GM13977 (cell line): ENCODE data around the gene EMC10.

ENCODE experiments used
- DNase-seq: peaks from one replicate; pipeline ENCODE4 v3.0.0; 2012; ENCODE audit warnings: low spot score
- in situ Hi-C: fragments of 300-500 bp; cut with MboI; formaldehyde crosslinking; loops from one replicate; pipeline ENCODE4 v1.12.0; 2022; ENCODE audit warnings: low sequenced_read_pairs, low pct_unique_long_range_greater_than_20kb, mixed read lengths, inconsistent platforms; ENCODE audit not compliant: unreplicated experiment
- TF ChIP-seq, protein P1 (sequence below): IDR thresholded peaks from 2 replicates; pipeline ENCODE4 v1.5.1; 2012; ENCODE audit warnings: mild to moderate bottlenecking, control low read depth; ENCODE audit not compliant: insufficient read depth; ENCODE audit errors: extremely low read depth, missing control alignments

Gene EMC10

DNA sequence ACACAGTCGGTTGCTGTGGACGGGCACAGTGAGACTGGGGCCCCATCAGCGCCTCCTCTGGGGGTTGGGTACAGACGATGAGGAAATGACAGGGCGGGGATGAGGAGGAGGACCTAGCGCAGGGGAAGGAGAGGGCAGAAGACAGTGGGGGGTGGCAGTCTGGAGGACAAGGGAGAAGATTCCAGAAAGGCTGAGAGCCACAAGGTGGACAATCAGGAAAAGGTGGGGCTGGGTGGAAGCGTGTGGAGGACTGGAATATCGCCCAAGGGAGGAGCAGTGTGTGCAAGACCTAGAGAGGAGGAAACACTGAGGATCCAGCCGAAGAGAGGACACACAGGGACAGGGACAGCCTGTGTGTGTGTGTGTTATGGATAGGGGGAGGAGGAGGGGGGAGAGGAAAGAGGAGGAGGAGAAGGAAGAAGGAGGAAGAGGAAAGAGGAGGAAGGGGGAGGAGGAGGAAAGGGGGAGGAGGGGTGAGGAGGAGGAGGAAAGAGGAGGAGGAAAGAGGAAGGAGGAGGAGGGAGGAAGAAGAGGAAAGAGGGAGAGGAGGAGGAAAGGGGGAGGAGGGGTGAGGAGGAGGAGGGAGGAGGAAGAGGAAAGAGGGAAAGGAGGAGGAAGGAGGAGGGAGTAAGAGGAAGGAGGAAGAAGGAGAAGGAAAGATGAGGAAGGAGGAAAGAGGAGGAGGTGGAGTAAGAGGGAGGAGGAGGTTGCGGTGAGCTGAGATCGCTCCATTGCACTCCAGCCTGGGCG, 16.2 kb downstream of the EMC10 start:
- TF ChIP-seq, protein P1, sequence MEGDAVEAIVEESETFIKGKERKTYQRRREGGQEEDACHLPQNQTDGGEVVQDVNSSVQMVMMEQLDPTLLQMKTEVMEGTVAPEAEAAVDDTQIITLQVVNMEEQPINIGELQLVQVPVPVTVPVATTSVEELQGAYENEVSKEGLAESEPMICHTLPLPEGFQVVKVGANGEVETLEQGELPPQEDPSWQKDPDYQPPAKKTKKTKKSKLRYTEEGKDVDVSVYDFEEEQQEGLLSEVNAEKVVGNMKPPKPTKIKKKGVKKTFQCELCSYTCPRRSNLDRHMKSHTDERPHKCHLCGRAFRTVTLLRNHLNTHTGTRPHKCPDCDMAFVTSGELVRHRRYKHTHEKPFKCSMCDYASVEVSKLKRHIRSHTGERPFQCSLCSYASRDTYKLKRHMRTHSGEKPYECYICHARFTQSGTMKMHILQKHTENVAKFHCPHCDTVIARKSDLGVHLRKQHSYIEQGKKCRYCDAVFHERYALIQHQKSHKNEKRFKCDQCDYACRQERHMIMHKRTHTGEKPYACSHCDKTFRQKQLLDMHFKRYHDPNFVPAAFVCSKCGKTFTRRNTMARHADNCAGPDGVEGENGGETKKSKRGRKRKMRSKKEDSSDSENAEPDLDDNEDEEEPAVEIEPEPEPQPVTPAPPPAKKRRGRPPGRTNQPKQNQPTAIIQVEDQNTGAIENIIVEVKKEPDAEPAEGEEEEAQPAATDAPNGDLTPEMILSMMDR: no peak
- no peak for DNase-seq
- in situ Hi-C loops: no loop called here

DNA sequence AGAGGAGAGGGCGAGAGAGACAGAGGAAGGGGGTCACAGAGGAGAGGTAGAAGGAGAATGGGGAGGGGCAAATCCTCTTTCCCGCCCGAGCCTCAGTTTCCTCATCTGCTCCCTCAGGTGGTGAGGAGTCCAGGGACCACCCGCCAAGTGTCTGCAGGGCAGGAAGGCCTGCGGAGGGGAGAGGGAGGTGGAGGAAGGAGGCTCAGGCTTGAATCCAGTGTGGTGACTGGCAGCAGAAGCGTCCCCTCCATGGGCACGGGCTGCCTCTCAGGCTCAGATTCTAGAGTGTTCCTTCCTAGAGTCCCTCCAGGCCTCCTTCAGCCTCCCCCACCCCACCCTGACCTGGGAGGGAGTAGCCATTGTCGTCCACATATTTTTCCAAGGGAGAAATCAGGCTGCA, 16.9 kb downstream of the EMC10 start:
- in situ Hi-C loops: no loop called here
- TF ChIP-seq, protein P1: no peak
- DNase-seq: no peak

DNA sequence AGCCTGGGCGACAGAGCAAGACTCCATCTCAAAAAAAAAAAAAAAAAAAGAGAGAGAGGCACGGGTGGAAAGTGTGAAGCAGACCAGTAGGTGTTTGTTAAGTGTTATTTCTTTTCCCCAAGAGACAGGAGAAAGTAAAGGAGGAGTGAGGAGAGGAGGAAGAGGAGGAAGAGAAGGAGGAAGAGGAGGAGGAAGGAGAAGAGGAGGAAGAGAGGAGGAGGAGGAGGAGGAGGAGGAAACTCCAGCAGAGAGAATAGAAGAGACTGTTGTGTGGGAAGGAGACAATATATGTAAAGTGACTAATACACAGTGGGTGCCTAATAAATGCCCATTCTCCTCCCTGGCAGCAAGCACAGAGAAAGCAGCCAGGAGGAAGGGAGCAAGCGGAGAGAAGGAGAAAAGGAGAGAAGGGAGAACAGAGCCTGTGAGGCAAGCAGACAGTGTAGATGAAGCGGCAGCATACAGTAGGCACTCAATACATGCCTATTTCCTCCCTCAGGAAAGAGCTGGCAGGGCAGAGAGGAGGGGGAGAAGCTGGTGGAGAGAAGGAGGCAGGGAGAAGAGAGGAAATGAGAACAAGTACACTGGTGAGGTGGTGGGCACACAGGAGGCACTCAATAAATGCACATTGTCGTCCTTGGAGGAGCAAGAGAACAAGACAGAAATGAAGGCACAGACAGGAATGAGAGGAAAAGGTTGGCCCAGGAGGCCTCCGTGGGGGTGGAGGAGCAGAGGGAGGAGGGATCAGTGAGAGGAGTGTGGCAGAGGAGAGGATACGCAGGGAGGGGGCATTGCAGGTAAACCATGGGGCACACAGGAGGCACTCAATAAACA, 18.1 kb downstream of the EMC10 start:
- DNase-seq: no peak
- TF ChIP-seq, protein P1: no peak
- in situ Hi-C loops: no loop called here

DNA sequence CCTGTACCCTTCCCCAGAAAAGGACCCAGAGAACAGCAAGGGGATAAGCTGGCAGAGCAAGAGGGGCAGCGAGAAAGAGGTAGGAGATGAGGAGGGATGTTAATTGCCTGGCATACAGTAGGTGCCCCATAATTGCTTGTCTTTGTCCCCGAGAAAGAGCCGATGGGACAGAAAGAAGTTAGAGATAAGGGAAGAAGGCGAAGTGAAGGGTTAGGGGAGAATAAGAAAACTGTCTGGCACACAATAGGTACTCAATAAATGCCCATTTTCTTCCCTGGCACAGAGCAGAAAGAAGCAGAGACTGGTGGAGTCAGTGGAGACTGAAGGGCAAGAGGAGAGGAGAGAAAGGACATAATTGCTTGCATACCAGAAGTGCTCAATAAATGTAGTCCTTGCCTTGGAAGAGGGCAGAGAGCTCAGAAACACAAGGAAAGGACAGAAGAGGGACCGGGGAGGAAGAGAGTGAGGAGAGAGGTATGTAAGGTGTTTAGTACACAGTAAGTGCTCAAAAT, 18.8 kb downstream of the EMC10 start:
- DNase-seq: no peak
- TF ChIP-seq, protein P1: no peak
- in situ Hi-C loops: no loop called here

DNA sequence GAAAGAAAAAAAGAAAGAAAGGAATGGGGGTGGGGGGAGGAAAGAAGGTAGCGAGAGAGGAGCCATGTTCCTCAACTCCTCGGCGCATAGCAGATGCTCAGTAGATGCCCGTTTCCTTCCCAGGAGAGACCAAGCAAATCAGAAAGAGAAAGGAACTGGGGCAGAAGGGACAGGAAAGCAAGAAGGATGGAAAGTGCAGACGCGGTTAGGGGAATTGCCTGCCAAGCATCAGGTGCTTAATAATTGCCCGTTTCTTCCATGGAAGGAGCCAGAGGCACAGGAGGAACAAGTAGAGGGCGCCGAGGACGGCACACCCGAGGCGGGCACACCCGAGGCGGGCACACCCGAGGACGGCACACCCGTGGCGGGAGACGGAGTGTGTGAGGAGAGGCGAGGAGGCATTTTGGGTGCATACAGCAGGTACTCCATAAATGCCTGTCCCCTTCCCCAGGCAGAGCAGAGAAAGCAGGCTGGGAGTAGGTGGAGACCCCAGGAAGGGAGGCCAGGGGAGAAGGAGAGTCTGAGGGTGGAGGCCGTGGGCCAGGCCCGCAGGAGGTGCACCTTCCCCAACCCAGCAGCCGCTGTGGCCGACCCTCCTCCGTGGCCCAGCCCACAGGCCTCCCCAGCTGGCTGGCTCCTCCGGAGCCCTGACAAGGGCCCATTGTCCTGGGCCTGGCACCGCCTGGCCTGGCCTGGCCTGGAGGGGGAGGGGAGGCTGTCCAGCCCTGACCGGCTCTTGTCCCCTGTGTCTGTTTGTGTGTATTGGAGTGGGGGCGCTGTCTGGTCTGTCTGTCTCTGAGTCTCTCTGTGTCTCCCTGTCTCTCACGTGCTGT, 20.1 kb downstream of the EMC10 start:
- DNase-seq: no peak
- TF ChIP-seq, protein P1: no peak
- in situ Hi-C loops: no loop called here

DNA sequence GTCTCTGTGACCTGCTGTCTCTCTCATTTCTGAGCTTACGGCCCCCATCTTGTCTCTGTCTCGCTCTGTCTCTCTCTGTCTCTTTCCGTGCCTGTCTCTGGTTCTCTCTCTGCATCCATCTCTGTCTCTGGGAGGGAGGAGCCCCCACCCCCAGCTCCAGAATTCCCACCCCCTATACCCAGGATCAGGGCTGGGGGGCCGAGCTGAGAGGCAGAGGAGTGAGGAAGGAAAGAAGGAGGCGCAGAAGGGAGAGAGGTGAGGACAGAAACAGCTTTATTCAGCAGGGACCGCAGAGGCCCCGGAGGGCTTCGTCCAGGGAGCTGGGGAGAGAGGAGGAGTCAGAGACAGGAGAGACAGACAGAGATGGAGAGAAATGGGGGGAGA, 20.7 kb downstream of the EMC10 start:
- TF ChIP-seq, protein P1: no peak
- in situ Hi-C loops: no loop called here
- DNase-seq: no peak
